CMK (cell line): Measurements from ENCODE around the gene LRRC9.
"Not testable (repeated sequence)": the region's sequence is repeated elsewhere in the genome, so short reads cannot be mapped to it uniquely, and the experiment has no call there.

Source experiments
- DNase-seq: peaks from one replicate; pipeline ENCODE4 v3.0.0-alpha.2; 2010; ENCODE audit warnings: low read depth

LRRC9 gene

GRCh38 chr14:59957890-59958289, 37.9 kb downstream of the LRRC9 start:
- not testable (repeated sequence) for DNase-seq

DNA sequence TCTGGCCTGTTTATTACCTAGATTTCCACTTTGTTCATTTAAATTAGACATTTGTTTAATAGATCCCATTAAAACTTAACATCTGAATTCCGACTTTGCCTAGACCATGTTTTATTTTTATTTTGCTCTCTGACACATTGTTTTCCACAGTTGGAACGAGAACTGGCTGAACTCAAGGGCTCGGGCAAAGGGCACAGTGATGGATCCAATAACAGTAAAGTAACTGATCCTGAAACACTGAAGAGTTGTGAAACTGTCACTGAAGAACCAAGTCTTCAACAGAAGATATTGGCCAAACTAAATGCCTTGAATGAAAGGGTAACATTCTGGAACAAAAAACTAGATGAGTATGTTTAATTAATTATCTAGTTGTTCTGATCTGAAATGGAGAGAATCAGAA, 39.7 kb downstream of the LRRC9 start:
- DNase-seq = no peak

GRCh38 chr14:59961518-59962062, 41.6 kb downstream of the LRRC9 start:
- no peak for DNase-seq

- no peak for DNase-seq
Measured at GRCh38 chr14:59964251-59965007, 44.5 kb downstream of the LRRC9 start.

GRCh38 chr14:59969319-59969718, 49.4 kb downstream of the LRRC9 start:
- no peak for DNase-seq

GRCh38 chr14:59981564-59981963, 61.6 kb downstream of the LRRC9 start:
- no peak for DNase-seq

- no peak for DNase-seq
Measured at GRCh38 chr14:59983048-59983447, 63.1 kb downstream of the LRRC9 start.

DNA sequence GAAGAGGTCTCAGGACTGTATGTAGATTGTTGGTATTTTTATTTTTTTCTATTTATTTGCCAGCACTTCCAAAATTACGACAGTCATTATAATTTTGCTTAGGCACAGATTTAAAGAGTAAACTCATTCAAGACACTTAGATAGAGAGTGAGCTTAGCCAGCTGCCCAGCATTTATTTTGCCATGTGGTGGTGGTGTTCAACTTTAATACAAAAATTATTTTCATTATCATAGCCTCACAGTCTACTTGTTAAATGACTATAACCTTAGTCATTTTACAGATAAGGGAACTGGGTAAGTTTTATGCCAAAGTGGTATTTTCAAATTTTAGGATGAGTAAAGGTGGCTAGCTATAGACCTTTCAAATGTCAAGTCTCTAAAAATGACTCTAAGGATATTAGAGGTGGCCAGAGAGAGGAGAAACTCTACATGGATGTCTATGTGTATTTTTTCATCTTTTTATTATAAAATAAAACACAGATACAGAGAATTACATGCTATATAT, 66.7 kb downstream of the LRRC9 start:
- no peak for DNase-seq

- no peak for DNase-seq
Measured at GRCh38 chr14:59997449-59997848, 77.5 kb downstream of the LRRC9 start.

- DNase-seq = no peak
Measured at GRCh38 chr14:59997966-59998365, 78.0 kb downstream of the LRRC9 start.

GRCh38 chr14:59998564-59998963, 78.6 kb downstream of the LRRC9 start:
- no peak for DNase-seq

DNA sequence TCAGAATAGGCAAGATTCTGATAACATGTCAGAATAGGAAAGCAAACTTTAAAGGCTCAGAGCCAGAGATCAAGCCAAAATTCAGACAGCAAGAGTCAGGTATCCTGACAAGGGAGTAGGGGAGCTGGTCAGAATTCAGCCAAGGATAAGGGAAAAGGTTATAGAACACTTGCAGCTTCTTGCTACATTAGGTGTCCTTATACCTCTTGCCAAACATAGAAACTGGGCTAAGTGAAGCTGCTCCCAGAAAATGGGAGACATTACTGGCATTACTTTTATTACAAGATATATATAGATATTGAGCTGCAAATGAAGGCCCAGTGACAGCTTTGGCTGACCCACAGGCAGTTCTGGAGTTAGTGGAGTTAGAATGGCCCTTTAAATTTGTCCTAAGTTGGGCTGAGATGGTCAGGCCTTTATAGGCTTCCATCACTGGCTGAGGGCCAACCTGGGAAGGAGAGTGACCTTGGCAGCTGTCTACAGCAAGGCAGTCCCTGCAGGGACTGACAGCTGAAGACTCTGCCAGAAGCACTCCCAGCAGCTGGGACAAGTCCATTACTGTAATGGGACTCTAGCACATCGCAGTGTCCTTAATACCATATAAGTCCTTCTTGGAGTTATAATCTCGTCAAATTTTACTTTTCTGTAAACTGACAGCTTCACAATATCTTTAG, 83.0 kb downstream of the LRRC9 start:
- DNase-seq = no peak

- no peak for DNase-seq
Measured at GRCh38 chr14:60003991-60004390, 84.0 kb downstream of the LRRC9 start.

DNA sequence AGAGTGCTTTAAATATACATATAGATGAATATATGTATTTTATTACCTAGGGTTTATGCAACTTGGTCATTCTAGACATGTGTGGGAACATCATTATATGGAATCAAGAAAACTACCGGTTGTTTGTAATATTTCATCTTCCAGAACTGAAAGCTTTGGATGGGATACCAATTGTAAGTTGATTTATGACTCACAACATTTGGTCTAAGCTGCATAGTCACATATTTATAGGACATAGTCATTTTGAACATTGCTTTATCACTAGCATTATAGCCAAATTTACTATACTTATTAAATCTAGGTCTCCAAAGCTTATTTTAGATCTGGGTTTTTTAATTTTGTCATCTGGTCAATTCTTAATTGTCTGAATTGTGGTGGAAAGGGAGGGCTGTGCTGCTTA, 88.1 kb downstream of the LRRC9 start:
- no peak for DNase-seq

DNA sequence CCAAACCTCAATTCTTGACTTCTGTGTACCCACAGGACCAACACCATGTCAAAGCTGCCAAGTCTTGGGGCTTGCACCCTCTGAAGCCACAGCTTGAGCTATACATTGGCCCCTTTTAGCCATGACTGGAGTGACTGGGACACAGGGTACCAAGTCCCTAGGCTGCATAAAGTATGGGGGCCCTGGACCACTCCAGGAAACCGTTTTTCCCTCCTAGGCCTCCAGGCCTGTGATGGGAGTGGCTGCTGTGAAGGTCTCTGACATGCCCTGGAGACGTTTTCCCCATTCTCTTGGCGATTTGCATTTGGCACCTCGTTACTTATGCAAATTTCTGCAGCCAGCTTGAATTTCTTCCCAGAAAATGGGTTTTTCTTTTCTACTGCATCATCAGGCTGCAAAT, 90.3 kb downstream of the LRRC9 start:
- not testable (repeated sequence) for DNase-seq

DNA sequence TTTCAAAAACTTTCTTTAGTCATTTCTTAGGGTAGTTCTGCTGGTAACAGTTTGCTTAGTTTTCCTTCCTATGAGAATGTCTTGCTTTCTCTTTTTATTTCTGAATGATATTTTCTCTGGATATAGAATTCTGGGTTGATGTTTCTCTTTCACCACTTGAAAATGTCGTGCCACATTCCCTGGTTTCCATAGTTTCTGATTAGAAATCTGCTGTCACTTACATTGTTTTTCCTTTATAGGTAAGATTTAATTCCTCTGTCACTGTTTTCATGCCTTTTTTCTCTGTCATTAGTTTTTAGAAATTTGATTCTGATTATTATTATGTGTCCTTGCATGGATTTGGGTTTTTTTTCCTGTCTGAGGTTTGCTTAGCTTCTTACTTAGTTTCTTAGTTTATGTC, 94.5 kb downstream of the LRRC9 start:
- no peak for DNase-seq

DNA sequence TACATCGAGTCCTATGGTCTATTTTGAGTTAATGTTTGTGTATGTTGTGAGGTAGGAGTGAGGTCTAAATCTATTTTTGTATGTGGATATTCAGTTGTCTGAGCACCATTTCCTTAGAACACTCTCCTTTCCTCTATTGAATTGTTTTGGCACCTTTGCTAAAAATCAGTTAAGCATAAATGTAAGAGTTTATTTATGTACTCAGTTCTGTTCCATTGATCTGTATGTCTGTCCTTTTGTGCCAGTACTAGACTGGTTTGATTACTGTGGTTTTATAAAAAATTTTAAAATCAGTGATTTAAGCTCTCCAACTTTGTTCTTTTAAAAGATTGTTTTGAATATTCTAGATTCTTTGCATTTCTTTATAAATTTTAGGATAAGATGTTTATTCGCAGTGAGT, 101.7 kb downstream of the LRRC9 start:
- DNase-seq = no peak

DNA sequence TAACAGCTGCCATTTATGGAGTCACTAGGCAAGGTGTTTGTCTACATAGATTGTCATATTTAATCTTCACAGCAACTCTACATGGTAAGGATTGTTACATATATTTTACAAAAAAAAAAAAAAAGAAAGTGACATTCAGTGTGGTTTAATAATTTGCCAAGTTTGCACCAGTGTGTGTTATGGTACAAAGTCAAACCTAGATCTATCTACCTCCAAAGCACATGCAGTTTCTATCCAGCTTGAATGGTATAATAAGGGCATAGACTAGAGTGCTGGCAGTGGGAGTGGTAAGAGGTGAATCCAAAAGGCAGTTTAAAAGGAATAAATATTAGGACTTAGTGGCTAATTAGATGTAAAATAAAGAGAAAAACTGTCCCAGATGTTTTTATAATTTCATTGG, 105.6 kb downstream of the LRRC9 start:
- DNase-seq = no peak

GRCh38 chr14:60035177-60035576, 115.2 kb downstream of the LRRC9 start:
- no peak for DNase-seq

GRCh38 chr14:60047976-60048375, 128.0 kb downstream of the LRRC9 start:
- DNase-seq = not testable (repeated sequence)

GRCh38 chr14:60051721-60052221, 131.8 kb downstream of the LRRC9 start:
- DNase-seq = no peak

DNA sequence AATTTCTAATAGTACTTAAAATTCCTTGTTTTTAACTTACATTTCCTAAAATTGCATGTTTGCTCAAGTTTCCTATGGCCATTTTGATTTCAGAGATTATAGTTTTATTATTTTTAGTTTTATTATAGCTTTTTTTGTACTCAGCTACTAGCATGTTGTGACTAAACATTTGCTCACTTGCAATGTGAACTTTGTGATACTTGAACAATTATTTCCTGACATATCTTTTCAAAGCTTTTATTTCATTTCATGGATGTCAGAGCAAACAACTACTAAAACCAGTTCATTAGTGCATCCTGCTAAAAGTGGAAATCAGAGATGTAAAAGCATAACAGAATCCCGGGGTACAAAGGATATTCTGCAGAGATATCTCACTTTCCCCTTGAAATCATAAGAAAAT, 138.1 kb downstream of the LRRC9 start:
- DNase-seq = no peak

DNA sequence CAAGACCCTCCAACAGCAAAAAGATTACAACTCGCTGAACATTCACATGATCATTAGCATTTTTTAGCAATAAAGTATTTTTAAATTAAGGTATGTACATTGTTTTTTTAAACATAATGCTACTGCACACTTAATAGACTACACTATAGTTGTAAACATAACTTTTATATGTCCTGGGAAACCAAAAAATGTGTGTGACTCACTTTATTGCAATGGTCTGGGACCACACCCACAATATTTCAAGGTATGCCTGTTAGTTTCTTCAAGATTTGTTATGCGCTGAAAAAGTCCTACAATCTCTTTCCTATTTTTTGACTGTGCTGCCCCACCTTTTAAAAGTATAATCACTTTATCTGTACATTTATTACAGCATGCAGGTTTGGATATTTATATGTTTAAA, 141.4 kb downstream of the LRRC9 start:
- no peak for DNase-seq
